Measurements from ENCODE around the gene ITGBL1.

Gene ITGBL1

DNA sequence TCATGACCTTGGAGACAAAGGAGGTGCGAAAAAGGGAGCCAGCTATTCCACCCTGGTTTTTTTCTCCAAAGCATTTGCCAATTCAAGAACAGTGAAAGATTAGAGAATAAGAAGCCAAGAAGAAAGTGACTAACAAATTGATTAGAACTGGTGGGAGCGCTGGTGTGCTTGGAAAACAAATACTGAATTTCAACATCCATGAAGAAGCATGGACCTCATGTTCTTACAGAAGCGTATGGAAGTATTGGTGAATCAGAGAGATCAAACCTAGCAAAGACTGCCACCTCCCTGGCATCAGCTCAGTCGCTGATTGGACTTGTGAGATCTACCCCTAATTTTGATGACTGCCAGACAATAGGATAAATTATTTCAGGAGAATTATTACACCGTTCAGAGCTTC, 195.3 kb downstream of the ITGBL1 start:
- ChIA-PET CTCF (no interaction called here), POLR2A (no interaction called here)
- TF ChIP-seq ELF4 (IDR thresholded peaks at IDR 0.05): no peak
- TF ChIP-seq LEF1 (IDR thresholded peaks at IDR 0.05; ENCODE audit: borderline replicate concordance): no peak
- TF ChIP-seq TARDBP (IDR thresholded peaks at IDR 0.05): no peak
- TF ChIP-seq L3MBTL2 (conservative IDR thresholded peaks at IDR 0.05): no peak
- no peak for DNase-seq (ENCODE audit: extremely low spot score)

DNA sequence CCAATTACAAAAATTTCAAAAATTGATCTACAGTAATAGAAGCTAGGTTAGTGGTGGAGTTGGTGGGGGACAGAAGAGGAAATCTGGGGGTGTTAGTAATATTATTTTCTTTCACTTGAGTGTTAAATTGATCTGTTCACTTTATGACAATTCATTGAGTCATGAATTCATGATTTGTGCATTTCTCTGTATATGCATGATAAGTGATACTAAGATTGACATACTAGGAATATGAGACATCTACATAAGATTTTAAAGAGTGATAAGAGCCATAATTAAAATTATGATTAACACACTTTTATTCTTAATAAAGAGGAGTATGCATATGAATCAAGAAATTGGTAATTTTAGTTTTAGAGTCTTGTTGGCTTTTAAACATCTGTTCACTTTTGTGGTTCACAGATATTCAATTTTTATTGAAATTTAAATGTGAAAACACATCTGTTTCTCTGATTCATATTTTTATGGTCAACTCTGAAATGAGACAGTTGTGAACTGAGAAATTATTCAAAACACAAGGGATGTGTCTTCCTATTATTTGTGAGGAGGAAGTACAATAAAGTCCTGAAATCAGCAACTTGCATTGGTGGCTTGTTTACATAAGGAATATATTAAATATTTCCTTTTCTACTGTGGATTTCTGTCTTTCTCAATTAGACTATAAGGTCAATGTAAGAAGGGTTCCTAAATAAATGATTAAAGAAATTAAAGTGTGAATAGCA, 196.5 kb downstream of the ITGBL1 start:
- no peak for DNase-seq (ENCODE audit: extremely low spot score)
- no peak for TF ChIP-seq HDGF (IDR thresholded peaks at IDR 0.05; ENCODE audit: borderline replicate concordance)
- no peak for TF ChIP-seq NFRKB (IDR thresholded peaks at IDR 0.05)
- TF ChIP-seq ELF4 (IDR thresholded peaks at IDR 0.05): no peak
- no peak for TF ChIP-seq FOXA1 (IDR thresholded peaks at IDR 0.05)
- TF ChIP-seq SP1 (IDR thresholded peaks at IDR 0.05): no peak
- TF ChIP-seq LEF1 (IDR thresholded peaks at IDR 0.05; ENCODE audit: borderline replicate concordance): no peak
- TF ChIP-seq TARDBP (IDR thresholded peaks at IDR 0.05): no peak
- TF ChIP-seq, protein P1, sequence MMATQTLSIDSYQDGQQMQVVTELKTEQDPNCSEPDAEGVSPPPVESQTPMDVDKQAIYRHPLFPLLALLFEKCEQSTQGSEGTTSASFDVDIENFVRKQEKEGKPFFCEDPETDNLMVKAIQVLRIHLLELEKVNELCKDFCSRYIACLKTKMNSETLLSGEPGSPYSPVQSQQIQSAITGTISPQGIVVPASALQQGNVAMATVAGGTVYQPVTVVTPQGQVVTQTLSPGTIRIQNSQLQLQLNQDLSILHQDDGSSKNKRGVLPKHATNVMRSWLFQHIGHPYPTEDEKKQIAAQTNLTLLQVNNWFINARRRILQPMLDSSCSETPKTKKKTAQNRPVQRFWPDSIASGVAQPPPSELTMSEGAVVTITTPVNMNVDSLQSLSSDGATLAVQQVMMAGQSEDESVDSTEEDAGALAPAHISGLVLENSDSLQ (IDR thresholded peaks at IDR 0.05): no peak
- no peak for TF ChIP-seq ZNF384 (IDR thresholded peaks at IDR 0.05)
- no peak for TF ChIP-seq BHLHE40 (IDR thresholded peaks at IDR 0.05; ENCODE audit: borderline replicate concordance)
- no peak for TF ChIP-seq FOXK2 (IDR thresholded peaks at IDR 0.05)
- no peak for TF ChIP-seq L3MBTL2 (conservative IDR thresholded peaks at IDR 0.05)
- no peak for TF ChIP-seq CTBP1 (IDR thresholded peaks at IDR 0.05; ENCODE audit: borderline replicate concordance)
- POLR2A ChIA-PET: no interaction called here
- CTCF ChIA-PET: no interaction called here

DNA sequence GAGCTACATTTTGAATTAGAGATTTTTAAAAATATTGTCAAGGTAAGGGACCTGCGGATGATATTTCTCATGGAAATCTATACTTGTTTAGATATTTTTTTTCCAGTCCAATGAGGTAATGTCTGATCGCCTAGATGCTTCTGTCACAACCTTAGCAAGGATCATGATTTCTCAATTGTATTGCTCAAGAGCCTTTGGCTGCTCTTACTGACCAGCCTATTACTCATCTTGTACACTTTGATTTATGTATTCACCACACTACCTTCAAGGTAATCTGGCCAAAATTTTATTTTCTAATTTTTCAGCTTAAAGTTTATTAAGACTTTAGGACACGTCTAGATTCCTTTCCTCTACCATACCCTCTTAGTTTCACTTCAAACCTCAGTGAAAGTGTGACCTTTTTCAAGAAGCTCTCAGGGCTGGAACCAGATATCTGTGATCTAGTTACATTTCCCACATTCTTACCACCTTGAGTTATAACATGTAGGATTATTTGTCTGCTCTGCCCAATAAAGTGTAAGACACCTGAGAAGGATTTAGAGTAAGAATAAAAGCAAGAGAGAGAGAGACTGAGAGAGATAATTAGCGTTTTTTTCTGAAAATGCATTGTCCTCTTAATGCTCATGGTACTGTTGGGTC, 197.1 kb downstream of the ITGBL1 start:
- no peak for DNase-seq (ENCODE audit: extremely low spot score)
- ChIA-PET POLR2A (no interaction called here), CTCF (no interaction called here)
- TF ChIP-seq L3MBTL2 (conservative IDR thresholded peaks at IDR 0.05) (no peak), CTBP1 (IDR thresholded peaks at IDR 0.05; ENCODE audit: borderline replicate concordance) (no peak), LEF1 (IDR thresholded peaks at IDR 0.05; ENCODE audit: borderline replicate concordance) (no peak), FOXM1 (IDR thresholded peaks at IDR 0.05; ENCODE audit: borderline replicate concordance) (no peak), FOXK2 (IDR thresholded peaks at IDR 0.05) (no peak), ELF4 (IDR thresholded peaks at IDR 0.05) (no peak), SUZ12 (IDR thresholded peaks at IDR 0.05) (no peak), BHLHE40 (IDR thresholded peaks at IDR 0.05; ENCODE audit: borderline replicate concordance) (no peak), SP1 (IDR thresholded peaks at IDR 0.05) (no peak), ARNT (IDR thresholded peaks at IDR 0.05) (no peak)
- TF ChIP-seq, protein P1 (IDR thresholded peaks at IDR 0.05): no peak

DNA sequence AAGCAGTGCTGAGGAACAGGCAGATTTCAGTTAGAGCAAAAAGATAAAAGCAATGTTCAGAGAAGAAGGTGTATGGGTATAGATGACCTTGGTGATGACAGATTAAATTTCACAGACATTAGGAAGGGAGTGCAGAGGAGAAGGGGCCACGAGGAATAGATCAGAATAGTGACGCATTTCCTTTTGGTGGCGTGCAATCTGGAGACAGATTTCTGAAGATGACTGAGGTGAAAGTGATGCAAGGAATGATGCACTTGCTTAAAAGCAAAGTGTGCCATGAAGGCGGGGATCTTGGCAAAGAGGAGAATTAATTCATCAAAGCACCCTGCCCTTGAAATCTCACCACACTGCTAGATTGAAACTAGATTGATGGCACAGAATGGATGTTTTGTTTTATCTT, 202.4 kb downstream of the ITGBL1 start:
- TF ChIP-seq HDGF (IDR thresholded peaks at IDR 0.05; ENCODE audit: borderline replicate concordance): no peak
- no peak for TF ChIP-seq ELF4 (IDR thresholded peaks at IDR 0.05)
- TF ChIP-seq, protein P1 (IDR thresholded peaks at IDR 0.05): no peak
- no peak for TF ChIP-seq ARNT (IDR thresholded peaks at IDR 0.05)
- no peak for TF ChIP-seq TARDBP (IDR thresholded peaks at IDR 0.05)
- TF ChIP-seq FOXM1 (IDR thresholded peaks at IDR 0.05; ENCODE audit: borderline replicate concordance): no peak
- no peak for TF ChIP-seq LEF1 (IDR thresholded peaks at IDR 0.05; ENCODE audit: borderline replicate concordance)
- no peak for TF ChIP-seq SUZ12 (IDR thresholded peaks at IDR 0.05)
- TF ChIP-seq BHLHE40 (IDR thresholded peaks at IDR 0.05; ENCODE audit: borderline replicate concordance): no peak
- TF ChIP-seq L3MBTL2 (conservative IDR thresholded peaks at IDR 0.05): no peak
- TF ChIP-seq ZNF384 (IDR thresholded peaks at IDR 0.05): no peak
- TF ChIP-seq SP1 (IDR thresholded peaks at IDR 0.05): no peak
- no peak for TF ChIP-seq CTBP1 (IDR thresholded peaks at IDR 0.05; ENCODE audit: borderline replicate concordance)
- no peak for TF ChIP-seq NFRKB (IDR thresholded peaks at IDR 0.05)
- no peak for TF ChIP-seq FOXK2 (IDR thresholded peaks at IDR 0.05)
- TF ChIP-seq FOXA1 (IDR thresholded peaks at IDR 0.05): no peak
- no peak for DNase-seq (ENCODE audit: extremely low spot score)
- CTCF ChIA-PET: no interaction called here
- POLR2A ChIA-PET: no interaction called here

DNA sequence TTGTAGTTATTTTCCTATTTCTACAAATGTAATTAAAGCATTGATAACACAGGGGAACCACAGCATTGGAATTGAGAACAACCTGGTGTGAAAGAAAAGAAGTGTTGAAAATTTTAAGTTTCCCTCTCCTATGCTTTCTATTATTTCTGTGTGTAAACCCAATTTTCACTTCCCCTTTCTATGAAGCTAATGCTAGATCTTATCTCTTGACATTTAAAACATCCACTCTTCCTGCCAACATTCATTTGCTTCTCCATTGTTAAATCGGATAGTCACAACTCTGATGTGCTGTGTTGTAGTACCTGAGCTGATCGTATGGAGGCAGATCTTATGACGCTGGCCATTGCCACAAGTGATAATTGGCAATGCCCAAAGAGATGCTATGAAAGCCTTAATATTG, 203.0 kb downstream of the ITGBL1 start:
- ChIA-PET CTCF (no interaction called here), POLR2A (no interaction called here)
- DNase-seq (ENCODE audit: extremely low spot score): no peak
- TF ChIP-seq FOXM1 (IDR thresholded peaks at IDR 0.05; ENCODE audit: borderline replicate concordance) (no peak), CTBP1 (IDR thresholded peaks at IDR 0.05; ENCODE audit: borderline replicate concordance) (no peak), BHLHE40 (IDR thresholded peaks at IDR 0.05; ENCODE audit: borderline replicate concordance) (no peak), TARDBP (IDR thresholded peaks at IDR 0.05) (no peak)

DNA sequence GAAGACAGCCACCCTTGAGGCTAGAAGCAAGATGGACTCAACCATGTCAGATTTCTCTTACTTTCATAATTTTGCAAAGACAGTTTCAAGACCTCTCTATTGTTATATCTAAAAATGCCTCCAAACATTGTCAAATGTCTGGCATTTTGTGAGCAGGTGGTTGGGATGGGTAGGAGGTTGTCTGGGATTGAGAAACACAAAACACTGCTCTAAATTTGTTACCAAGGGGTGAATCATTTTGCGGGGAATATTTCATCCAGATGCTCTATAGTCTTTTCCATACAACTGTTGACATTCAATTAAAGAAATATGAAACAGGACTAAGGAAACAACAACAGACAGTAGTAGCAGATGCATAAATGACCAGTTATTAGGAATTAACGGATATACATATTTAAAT, 208.2 kb downstream of the ITGBL1 start:
- ChIA-PET CTCF (no interaction called here), POLR2A (no interaction called here)
- TF ChIP-seq TARDBP (IDR thresholded peaks at IDR 0.05) (no peak), ELF4 (IDR thresholded peaks at IDR 0.05) (no peak), SP1 (IDR thresholded peaks at IDR 0.05) (no peak), ARNT (IDR thresholded peaks at IDR 0.05) (no peak), FOXM1 (IDR thresholded peaks at IDR 0.05; ENCODE audit: borderline replicate concordance) (no peak), L3MBTL2 (conservative IDR thresholded peaks at IDR 0.05) (no peak), FOXA1 (IDR thresholded peaks at IDR 0.05) (no peak), NFRKB (IDR thresholded peaks at IDR 0.05) (no peak), LEF1 (IDR thresholded peaks at IDR 0.05; ENCODE audit: borderline replicate concordance) (no peak), BHLHE40 (IDR thresholded peaks at IDR 0.05; ENCODE audit: borderline replicate concordance) (no peak), SUZ12 (IDR thresholded peaks at IDR 0.05) (no peak), HDGF (IDR thresholded peaks at IDR 0.05; ENCODE audit: borderline replicate concordance) (no peak), ZNF384 (IDR thresholded peaks at IDR 0.05) (no peak), CTBP1 (IDR thresholded peaks at IDR 0.05; ENCODE audit: borderline replicate concordance) (no peak), FOXK2 (IDR thresholded peaks at IDR 0.05) (no peak)
- TF ChIP-seq, protein P1 (IDR thresholded peaks at IDR 0.05): no peak
- DNase-seq (ENCODE audit: extremely low spot score): no peak
